ENCODE data around the gene PLEK2. TPM values are rescaled to one million over a fixed set of nuclear protein-coding genes. Genes with fewer than 3 reads are reported as not detected.

Gene PLEK2
- total RNA-seq = 10 to 100 TPM; 71.6 to 84.0 TPM

DNA sequence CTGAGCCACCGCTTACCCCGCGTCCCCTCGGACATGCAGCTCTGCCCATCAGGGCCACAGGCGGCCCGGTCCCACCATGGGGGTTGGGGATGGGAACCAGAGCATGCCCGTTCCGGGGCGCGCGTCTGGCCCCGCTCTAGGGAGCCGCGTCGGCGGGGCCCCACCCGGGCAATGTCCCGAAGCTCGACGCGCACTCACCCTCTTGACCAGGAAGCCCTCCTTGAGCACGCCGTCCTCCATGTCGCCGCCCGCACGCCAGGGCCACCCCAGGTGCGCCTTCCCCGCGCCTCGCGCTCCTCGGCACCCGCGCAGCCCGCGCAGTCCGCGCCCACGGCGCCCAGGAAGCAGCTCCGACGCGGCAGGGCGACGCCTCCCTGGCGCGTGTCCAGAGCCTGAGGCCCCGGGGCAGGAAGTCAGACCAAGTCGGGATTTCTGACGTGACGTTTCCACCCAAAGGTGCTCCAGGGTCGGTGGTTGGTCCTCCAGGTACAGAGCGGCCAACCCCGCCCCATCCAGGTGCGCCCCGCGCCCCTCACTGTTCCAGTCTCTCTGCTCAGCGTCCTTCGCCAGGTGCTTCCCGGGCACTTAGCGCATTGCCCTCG, at the start of gene PLEK2:
Gene PLEK2, minus strand, starts transcription at position 346 of the 602 bp plus-strand sequence. Its CDS starts 106 bp downstream, at position 240.
- Histone ChIP-seq H3K4me3 (peak within 1 kb of the TSS; percentile 44), H3K36me3 (no peaks in the 10 kb centered on the region), H3K9ac (ENCODE audit: low read depth in 2 of 2, low read length in 2 of 2) (peak within 1 kb of the TSS; percentile 70 to 82), H3K9me3 (no peaks in the 10 kb centered on the region), H3K4me1 (no peaks in the 10 kb centered on the region), H3K27ac (peak within 1 kb of the TSS; percentile 65), H3K27me3 (no peaks in the 10 kb centered on the region)
- DNase-seq = peak; percentile 89
- intact Hi-C loops (cut with DNase I) = no loop called here
- no peak for TF ChIP-seq CTCF (IDR thresholded peaks at IDR 0.05)

DNA sequence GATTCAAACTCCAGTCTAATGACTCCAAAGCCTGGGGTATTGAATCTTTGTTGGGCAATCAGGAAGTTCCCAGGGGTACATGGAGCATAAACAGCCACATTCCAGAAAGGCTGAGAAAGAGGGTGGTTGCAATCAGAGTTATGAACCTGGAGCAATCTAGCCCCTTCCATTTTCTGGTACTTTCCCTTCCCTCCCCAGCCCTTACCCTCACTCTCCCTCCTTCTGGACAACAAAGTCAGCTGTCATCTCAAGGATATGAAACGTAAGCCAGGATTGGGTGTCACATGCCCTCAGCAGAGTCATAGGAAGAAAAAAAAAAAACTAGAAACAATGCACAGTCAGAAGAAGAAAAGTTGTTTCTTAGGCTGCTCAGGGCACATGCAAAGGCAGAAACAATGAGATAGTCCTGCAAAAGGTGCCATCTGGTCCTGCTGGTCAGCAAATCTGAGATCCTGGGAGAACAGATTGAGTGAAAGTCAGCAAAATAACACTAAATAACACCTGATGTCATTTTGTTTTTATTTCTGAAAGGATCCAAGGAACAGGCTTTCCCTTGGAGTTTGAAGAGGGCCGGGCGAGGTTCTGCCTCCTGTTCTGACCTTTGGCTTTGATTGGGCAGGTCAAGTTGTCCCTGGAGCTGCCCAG, 49.5 kb upstream of the PLEK2 start:
- Histone ChIP-seq H3K9me3 (no peaks in the 10 kb centered on the region), H3K9ac (ENCODE audit: low read depth in 2 of 2, low read length in 2 of 2) (no peak overlapping the region), H3K4me1 (no peaks in the 10 kb centered on the region), H3K36me3 (no peaks in the 10 kb centered on the region), H3K27me3 (no peaks in the 10 kb centered on the region), H3K27ac (no peak overlapping the region), H3K4me3 (no peak overlapping the region)
- DNase-seq = no peak
- intact Hi-C loops (cut with DNase I) = no loop called here
- no peak for TF ChIP-seq CTCF (IDR thresholded peaks at IDR 0.05)

GRCh38 chr14:67459336-67459735, 47.4 kb upstream of the PLEK2 start:
- Histone ChIP-seq H3K9me3 (no peaks in the 10 kb centered on the region), H3K27me3 (no peaks in the 10 kb centered on the region), H3K4me3 (no peak overlapping the region), H3K36me3 (no peaks in the 10 kb centered on the region), H3K9ac (ENCODE audit: low read depth in 2 of 2, low read length in 2 of 2) (no peak overlapping the region), H3K4me1 (no peaks in the 10 kb centered on the region), H3K27ac (no peak overlapping the region)
- intact Hi-C loops (cut with DNase I) = no loop called here
- no peak for DNase-seq
- no peak for TF ChIP-seq CTCF (IDR thresholded peaks at IDR 0.05)

DNA sequence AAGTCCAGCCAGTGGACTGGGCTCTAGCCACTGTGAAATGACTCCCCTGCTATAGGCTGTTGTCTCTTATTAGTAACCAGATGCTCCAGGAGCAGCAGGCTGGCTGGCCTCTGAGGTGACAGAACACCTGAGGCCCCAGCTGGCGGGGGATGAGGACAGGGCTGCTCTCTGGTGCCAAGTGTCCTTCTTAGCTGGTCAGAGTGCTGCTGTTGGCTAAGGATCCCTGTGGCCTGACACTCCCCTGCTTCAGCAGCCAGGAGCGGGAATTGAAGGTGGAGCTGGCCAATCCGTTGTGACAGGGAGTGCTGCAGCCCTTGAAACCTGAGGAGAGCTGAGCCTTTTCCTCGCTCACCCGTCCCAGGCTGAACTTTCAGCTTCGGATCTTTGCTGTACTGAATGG, 45.8 kb upstream of the PLEK2 start:
- no peak for TF ChIP-seq CTCF (IDR thresholded peaks at IDR 0.05)
- Histone ChIP-seq H3K4me1 (no peaks in the 10 kb centered on the region), H3K9ac (ENCODE audit: low read depth in 2 of 2, low read length in 2 of 2) (no peak overlapping the region), H3K36me3 (no peaks in the 10 kb centered on the region), H3K27me3 (no peaks in the 10 kb centered on the region), H3K9me3 (no peaks in the 10 kb centered on the region), H3K4me3 (no peak overlapping the region), H3K27ac (no peak overlapping the region)
- no peak for DNase-seq
- intact Hi-C loops (cut with DNase I) = no loop called here

- intact Hi-C loops (cut with DNase I) = no loop called here
- Histone ChIP-seq H3K27me3 (no peaks in the 10 kb centered on the region), H3K4me1 (no peaks in the 10 kb centered on the region), H3K36me3 (no peaks in the 10 kb centered on the region), H3K9ac (ENCODE audit: low read depth in 2 of 2, low read length in 2 of 2) (no peak overlapping the region), H3K4me3 (no peak overlapping the region), H3K27ac (no peak overlapping the region), H3K9me3 (no peaks in the 10 kb centered on the region)
- no peak for TF ChIP-seq CTCF (IDR thresholded peaks at IDR 0.05)
- no peak for DNase-seq
Measured at GRCh38 chr14:67456732-67457131, 44.8 kb upstream of the PLEK2 start.

Measured in colonic mucosa (tissue), 4 donors.